GM18873 (cell line): ENCODE results near the gene VSX2.

Source experiments
- ATAC-seq: cut with Tn5 transposase; IDR thresholded peaks from one replicate; pipeline ENCODE4 v1.9.1; 2021; ENCODE audit warnings: mild to moderate bottlenecking, moderate library complexity, moderate number of reproducible peaks; ENCODE audit not compliant: unreplicated experiment, low FRiP score

VSX2 gene

DNA sequence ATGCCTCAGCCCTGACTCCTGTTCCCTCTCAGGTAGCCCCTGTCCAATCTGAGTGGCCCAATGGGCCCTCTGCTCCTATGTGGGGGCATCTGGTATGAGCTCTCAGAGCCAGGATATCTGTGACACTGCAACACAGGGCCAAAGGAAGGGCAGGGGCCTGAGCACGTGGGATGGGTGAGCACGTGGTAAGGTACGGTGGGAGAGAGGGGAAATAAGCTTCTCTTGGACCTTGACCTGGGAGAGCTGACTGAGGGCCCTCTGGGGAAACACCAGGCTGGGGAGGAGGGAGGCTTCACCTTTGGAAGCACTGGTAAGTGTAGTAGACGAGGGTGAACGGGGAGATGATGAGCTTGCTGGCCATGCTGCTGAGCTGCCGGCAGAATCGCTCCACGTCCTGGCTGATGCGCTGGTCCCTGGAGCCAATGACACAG lies 56.8 kb downstream of the VSX2 start:
- ATAC-seq = no peak

DNA sequence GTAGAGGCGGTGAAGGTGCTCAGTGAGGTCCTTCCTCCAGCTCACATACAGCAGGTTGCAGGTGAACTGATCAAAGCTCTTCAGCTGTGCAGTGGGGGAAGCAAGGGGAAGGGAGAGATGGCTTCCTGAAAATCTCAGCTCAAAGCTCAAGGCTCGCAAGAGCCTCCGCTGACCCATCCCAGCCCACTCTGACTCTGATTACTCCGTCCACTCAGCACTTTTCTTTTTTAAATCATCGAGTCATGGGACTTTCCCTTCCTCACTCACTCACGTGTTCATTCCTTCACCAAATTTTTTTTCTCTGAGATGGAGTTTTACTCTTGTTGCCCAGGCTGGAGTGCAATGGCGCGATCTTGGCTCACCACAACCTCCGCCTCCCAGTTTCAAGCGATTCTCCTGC lies 58.7 kb downstream of the VSX2 start:
- no peak for ATAC-seq

DNA sequence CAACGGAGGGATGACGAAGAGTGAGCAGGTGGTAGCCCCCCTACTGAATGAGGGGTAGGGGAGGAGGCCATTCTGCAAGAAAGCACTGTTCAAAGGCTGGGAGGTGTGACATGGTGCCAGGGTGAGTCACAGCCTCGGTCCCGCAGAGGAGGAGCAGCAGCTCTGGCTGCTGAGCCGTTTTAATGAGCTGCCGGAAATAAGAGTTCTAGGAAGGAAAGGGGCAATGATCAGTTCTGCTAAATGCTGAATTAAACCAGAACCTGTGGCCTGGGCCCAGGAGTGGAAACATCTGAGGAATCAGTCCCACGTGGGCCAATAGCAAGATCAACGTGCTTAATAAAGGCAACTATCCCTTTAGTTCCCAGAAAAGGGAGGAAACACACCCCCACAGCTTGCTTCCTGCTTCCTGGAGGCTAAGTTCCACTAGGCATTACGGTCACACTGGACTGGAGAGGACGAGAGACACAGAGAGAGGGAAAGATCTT lies 59.9 kb downstream of the VSX2 start:
- ATAC-seq = no peak

DNA sequence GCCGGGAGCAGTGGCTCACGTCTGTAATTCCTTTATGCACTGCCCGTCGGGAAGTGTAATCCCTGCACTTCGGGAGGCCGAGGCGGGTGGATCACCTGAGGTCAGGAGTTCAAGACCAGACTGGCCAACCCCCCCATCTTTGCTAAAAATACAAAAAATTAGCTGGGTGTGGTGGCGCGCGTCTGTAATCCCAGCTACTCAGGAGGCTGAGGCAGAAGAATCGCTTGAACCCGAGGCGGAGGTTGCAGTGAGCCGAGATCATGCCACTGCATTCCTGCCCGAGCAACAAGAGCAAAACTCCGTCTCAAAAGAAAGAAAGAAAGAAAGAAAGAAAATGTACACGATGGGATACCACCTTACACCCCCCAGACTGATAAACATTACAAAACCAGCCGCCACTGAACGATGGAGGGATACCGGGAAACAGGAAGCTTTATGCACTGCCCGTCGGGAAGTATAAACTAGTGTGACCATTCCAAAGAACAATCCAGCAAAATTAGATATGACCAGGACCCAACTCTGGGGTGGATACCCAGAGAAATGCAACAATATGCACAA lies 62.4 kb downstream of the VSX2 start:
- ATAC-seq = no peak

DNA sequence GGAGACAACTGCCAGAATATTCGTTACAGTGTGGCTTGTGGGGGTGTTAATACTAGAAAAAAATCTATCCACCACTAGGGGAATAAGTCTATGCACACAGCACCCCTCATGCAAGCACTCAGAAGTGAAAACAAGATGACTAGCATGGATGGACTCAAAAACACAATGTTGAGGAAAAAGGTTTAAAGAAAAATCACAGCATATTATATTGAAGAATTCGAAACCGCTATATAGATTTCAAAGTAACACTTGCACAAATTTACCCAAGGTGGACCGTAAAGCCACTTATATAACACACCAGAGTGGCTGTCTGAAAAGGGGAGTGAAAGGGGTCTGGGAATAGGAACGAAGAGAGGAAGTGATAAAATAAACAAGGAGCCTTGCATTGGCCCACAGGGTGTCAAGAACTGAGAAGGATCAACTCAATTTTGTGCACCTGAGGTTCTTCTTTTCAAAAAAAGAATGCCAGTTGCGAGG lies 62.9 kb downstream of the VSX2 start:
- ATAC-seq = no peak

DNA sequence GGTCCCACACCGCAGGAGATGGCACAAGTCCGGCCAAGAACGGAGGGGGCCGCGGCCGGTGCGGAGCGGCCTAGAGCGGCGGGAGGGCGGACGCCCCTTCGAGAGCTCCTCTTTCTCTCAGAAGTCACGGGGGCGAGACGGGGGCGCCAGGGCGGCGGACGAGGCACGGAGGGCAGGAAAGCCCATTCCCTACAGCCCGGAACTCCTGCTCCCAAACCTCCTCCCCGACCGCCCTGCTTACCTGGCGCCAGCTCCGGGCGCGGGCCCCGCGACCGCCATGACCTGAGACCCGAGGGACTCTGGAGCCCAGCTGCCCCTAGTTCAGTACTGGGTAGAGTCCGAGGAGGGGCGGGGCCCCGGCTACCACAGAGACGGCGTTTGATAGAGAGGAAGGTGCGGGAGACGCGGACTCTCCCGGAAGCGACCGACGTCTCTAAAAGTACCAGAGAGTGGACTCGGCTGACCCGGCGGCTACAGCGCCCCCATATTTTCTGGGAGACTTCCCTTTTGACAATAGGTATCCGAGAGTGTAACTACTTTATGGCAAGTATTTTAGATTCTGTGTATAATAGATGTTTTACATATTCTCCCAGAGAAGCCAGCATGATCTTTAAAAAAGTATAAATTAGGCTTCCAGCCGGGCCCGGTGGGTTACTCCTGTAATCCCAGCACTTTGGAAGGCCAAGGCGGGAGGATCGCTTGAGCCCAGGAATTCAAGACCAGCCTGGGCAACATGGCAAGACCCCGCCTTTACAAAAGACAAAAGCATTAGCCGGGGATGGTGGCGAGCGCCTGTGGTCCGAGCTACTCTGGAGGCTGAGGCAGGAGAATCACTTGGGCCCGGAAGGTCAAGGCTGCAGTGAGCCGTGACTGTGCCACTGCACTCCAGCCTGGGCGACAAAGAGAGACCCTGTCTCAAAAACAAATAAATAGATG lies 63.7 kb downstream of the VSX2 start, which contains the start of gene ABCD4:
ABCD4 (minus strand) TSS at position 301 of the 936 bp plus-strand sequence; CDS start at position 279, 22 bp downstream.
- ATAC-seq = peak; percentile 90

DNA sequence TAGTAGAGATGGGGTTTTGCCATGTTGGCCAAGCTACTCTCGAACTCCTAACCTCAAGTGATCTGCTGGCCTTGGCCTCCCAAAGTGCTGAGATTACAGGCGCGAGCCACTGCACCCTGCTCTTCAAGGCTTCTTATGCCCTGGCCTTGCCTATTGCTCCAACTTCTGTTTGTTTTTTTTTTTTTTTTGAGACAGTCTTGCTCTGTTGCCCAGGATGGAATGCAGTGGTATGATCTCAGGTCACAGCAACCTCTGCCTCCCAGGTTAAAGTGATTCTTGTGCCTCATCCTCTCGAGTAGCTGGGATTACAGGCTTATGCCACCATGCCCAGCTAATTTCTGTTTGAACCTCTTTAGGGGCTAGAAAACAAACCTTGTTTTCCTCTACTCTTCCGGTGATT lies 69.4 kb downstream of the VSX2 start:
- ATAC-seq = no peak

DNA sequence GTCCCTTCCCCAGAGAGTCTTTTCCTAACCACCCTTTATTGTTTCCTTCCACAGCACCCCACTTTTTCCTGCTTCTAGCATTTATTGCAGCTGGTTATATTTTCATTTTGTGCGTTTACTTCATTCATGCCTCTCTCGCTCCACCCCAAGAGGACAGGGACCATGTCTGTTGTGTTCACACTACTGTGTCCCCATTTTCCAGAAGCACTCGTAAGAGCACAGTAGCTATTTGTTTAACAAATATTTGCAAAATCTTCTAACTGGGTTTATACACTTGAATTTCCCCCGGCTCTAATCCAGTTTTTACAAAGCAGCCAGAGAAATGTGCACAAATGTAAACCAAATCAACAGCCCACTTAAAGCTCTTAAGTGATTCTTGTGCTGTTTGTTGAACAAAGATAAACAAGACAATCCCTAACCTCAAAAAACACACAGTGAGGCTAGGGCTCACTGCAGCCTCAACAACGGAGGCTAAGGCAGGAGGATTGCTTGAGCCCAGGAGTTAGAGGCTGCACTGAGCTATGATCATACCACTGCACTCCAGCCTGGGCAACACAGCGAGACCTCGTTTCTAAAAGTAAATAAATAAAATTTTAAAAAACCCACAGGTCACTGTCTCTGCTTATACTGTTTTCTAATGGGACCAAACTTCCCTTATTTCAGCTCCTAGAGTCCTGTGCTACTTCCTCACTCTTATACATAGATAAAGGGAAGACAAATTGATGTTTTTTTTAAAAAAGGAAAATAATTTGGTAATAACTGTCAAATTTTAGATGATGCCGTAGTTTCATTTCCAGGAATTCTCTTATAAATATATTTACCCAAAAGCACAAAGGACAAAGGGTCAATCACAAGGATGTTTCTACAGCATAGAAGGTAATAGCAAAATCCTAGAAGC lies 70.1 kb downstream of the VSX2 start:
- ATAC-seq = no peak

DNA sequence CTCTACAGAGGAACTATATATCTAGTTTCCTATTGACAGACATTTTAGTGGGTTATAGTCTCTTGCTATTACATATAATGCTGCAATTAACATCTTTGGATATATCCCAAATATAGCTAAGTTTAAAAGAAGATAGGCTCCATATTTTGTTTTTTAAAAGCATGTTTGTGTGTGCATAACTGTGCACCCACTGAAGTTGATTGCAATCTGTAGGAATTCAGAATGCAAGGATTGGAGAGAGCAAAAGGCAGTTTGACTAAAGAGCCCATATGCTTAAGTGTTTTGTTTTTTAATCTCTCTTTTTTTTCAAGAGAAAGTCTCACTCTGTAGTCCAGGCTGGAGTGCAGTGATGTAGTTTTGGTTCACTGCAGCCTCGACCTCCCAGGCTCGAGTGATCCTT lies 72.9 kb downstream of the VSX2 start:
- ATAC-seq = no peak
